Subcutaneous adipose tissue (tissue), 4 donors: ENCODE data around the gene FAM83G. TPM values are rescaled to one million over a fixed set of nuclear protein-coding genes. Genes with fewer than 3 reads are reported as not detected.

ENCODE experiments used
- CTCF ChIP-seq: fragments of 450-650 bp; IDR thresholded peaks from one replicate; pipeline ENCODE4 v1.5.1; 2016; ENCODE audit warnings: low read depth, mild to moderate bottlenecking, control low read depth, antibody characterized with exemption, moderate library complexity
- total RNA-seq, 4 donors: library from RNA; depleted of rRNA; stranded (reverse); fragments of >200 nt; gene quantifications; one replicate each; pipeline ENCODE4 v1.1.0, GENCODE V29; 2016

FAM83G gene
- total RNA-seq, 4 donors from 2014 or later, result 1.1 to 5.5 (median 2.9) TPM

GRCh38 chr17:18968345-18968744 lies 36.2 kb downstream of the FAM83G start:
- no peak for TF ChIP-seq CTCF

GRCh38 chr17:18967916-18968315 lies 36.6 kb downstream of the FAM83G start:
- TF ChIP-seq CTCF, result no peak

GRCh38 chr17:18966831-18967624 lies 37.5 kb downstream of the FAM83G start:
- no peak for TF ChIP-seq CTCF

- TF ChIP-seq CTCF, result no peak
Measured at GRCh38 chr17:18965530-18966236, 38.9 kb downstream of the FAM83G start.

GRCh38 chr17:18964550-18964949 lies 40.0 kb downstream of the FAM83G start:
- no peak for TF ChIP-seq CTCF

- no peak for TF ChIP-seq CTCF
Measured at GRCh38 chr17:18964018-18964351, 40.6 kb downstream of the FAM83G start.

- TF ChIP-seq CTCF, result no peak
Measured at GRCh38 chr17:18963126-18964017, 41.2 kb downstream of the FAM83G start.
